HG02852 (cell line): ENCODE data around the gene APIP.

Experiments used
- ATAC-seq: cut with Tn5 transposase; IDR thresholded peaks from one replicate; pipeline ENCODE4 v1.9.1; 2021; ENCODE audit warnings: mild to moderate bottlenecking, moderate library complexity; ENCODE audit not compliant: unreplicated experiment

The APIP gene

DNA sequence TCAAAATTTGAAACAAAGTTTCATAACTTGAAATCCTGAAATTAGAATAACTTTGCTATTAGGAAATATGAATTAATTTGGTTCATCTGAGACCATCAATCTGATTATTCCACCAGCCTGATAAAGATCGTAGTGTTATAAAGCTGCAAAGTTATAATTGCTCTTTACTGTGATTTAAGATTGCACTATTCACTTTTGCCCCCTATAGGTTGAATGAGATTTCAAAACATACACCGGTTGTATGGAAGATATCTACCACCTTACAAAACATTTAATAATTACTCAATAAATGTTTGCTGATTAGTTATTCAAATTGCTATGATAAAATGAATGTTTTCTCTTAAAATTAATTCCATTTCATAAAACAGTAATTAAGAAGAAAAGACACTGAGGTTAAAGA is 26.1 kb downstream of the APIP start:
- ATAC-seq: no peak

- ATAC-seq: no peak
These were observed 28.9 kb downstream of the APIP start for GRCh38 chr11:34887260-34887659.

DNA sequence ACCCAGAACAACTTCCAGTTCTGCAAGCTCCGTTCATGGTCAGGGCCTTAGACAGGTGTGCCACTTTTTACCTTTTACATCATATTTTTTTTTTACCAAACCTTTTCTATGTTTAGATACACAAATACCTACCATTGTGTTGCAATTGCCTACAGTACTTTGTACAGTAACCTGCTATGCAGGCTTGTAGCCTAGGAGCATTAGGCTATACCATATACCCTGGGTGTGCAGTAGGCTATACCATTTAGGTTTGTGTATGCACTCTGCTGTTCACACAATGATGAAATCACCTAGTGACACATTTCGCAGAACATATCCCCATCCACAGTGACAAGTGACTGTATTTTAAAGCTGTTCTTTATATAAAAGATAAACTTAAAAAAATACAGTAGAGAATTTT is 29.6 kb downstream of the APIP start:
- ATAC-seq: no peak

DNA sequence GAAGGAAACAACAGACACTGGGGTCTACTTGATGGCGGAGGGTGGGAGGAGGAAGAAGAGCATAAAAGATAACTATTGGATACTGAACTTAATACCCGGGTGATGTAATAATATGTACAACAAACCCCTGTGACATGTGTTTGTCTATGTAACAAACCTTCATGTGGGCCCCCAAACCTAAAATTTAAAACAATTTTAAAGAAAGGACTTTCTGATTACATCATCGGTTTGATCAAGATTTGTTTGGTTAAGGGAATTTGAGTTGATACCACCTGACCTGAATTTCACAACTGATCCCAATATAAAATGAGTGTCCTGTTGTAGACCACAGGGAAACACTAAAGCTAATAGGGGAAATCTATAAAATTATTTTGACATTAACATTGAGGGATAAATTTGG is 34.3 kb downstream of the APIP start:
- no peak for ATAC-seq

GRCh38 chr11:34877375-34877975 is 38.7 kb downstream of the APIP start:
- ATAC-seq: no peak

GRCh38 chr11:34874202-34874601 is 42.0 kb downstream of the APIP start:
- ATAC-seq: no peak

GRCh38 chr11:34870548-34871196 is 45.5 kb downstream of the APIP start:
- no peak for ATAC-seq

DNA sequence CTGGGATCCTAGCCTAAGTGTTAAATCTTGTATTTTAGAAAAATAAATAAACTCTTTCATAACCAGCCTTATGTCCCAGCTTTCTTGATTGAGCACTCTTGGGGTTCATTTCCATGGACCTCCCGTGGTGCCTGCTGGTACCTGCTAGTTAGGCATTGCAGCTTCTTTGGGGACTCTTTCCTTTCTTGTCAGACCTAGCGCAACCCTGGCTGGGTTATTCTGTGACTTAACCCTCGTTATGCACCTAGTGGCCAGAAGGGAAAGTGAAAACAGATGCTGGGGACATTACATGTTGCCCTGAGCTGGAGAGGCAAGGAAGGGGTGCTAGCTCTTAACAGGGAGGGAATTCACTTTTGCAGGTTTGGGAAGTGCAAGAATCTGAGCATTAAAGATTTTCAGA is 46.8 kb downstream of the APIP start:
- no peak for ATAC-seq

DNA sequence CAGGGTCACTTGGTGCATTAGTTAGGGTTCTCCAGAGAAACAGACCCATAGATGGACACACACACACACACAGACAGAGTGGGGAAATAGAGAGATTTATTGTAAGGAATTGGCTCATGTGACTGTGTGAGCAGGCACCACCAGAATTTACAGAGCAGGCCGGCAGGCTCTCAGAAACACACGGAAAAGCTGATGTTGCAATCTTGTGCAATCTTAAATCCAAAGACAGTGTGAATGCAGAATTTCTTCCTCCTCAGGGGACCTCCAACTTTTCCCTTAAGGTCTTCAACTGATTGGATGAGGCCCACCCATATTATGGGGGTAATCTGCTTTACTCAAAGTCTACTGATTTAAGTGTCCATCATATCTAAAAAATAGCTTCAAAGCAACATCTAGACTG is 49.8 kb downstream of the APIP start:
- ATAC-seq: no peak

DNA sequence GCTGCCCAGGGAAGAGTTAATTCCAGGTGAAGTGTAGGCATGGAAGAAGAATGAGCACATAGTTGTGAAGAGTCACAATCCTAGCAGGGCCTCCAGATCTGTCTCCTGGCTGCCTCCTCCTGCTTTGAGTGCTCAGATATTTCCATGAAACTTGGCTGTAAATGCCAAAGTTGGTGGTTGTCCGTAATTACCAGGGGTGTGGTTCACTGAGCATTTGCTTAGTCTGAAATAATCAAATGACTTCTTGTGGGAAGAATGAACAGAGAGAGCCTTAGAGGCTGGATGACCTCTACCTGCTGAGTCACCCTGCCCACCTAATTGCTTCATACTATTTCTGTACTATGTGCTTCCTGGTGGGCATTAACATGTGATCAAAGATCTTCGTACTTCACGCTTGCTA is 50.9 kb downstream of the APIP start:
- no peak for ATAC-seq

DNA sequence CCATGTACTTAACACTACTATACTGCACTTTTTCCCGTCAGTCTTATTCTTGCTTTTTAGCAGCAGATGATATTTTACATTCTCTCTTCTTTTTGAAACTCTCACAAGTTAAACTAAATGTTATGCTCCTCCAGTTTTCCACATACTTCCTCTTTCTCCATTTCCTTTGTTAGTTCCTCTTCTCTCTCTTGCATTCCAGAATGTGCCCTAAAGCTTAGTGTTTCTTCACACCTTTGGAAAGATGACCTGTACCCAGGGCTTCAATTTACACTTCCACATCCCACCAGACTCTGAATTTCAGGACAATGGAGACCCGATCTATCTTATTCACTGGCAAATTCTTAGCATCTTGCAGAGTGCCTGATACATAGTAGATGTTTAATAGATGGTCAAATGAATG is 51.8 kb downstream of the APIP start:
- ATAC-seq: no peak

- ATAC-seq: no peak
These were observed 53.1 kb downstream of the APIP start for GRCh38 chr11:34863048-34863447.

GRCh38 chr11:34860518-34860917 is 55.7 kb downstream of the APIP start:
- ATAC-seq: no peak

DNA sequence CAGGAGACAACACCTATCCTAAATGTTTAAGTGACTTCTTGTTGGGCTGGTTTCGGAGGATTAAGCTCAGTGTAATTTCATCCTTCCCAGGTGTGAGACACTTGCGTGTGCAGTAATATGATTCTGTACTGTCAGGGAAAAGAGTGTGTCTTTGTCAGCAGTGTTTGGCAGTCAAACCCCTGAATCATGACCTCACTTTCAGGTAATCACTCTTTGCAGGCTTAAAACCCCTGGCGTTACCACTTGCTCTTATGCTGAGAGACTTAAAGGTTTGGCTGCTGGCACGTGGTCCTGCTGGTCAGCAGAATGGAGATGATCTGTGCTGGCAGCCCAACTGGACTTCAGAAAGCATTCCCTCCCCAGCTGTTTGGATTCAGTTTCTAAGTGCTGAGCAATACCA is 56.1 kb downstream of the APIP start:
- no peak for ATAC-seq

DNA sequence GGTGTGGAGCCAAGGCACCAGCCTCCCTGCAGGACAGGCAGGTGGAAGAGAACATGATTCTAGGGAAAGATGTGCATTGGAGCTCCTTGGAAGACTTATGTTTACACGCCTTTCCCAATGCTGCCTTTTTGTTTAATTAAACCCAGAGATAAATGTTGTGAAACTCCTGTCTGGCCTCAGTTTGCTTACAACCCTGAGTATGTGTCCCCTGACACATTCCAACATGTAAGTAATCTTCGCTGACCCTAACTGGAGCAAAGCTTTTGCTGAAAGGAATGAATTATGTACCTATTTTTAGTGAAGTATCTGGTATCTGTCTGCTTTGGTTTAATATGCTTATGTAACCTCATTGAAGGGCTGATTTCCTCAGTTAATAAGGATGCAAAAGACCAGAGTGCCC is 56.7 kb downstream of the APIP start:
- no peak for ATAC-seq

GRCh38 chr11:34857463-34857862 is 58.7 kb downstream of the APIP start:
- ATAC-seq: no peak

GRCh38 chr11:34856251-34856650 is 59.9 kb downstream of the APIP start:
- no peak for ATAC-seq

DNA sequence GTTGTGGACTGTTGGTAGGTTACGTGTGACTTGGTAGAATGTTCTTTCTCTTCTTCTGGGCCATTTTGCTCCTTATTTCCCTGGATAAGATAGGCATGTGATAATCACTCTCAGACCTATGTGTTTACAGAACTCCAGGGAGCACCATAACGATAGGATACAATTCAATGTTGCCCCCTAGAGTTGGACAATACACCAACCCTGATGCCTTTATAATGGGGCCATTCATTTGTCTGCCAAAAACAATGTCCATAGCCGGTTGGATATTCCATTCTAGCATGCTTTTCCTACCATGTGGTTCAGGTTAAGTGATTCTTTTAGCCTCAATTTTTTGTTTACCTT is 60.5 kb downstream of the APIP start:
- no peak for ATAC-seq

DNA sequence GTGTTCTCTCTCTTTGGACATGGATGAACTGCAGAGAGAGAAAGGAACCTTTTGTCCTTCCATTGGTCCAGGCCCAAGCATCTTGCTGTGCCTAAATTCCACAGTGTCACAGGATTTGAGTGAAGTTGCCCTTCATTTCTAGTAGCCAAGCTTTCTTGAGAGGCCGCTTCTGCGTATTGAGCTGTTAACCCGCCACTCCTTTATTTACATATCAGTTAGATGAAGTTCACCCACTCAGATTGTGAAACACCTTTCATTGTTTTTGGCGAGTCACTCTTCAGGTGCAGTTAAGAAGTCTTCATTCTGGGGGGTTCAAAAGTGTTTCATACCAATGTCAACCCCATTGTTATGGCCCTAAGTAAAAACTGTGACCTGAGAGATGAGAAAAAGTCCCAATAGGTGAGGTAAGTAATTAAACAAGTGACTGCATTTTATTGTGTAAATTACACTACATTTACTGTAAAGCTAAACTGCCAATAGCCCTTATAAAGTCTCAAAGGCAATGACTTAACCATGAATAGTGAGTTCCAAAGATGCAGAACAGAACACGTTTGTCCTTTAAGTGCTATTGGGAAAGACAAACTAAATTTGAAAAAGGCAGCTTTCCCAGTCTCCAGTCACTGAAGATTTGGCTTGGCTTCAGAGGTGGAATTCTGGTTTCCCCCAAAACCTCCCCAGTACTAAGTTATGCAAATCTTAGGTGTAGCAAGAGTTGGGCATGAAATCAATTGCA is 61.0 kb downstream of the APIP start:
- ATAC-seq: no peak

DNA sequence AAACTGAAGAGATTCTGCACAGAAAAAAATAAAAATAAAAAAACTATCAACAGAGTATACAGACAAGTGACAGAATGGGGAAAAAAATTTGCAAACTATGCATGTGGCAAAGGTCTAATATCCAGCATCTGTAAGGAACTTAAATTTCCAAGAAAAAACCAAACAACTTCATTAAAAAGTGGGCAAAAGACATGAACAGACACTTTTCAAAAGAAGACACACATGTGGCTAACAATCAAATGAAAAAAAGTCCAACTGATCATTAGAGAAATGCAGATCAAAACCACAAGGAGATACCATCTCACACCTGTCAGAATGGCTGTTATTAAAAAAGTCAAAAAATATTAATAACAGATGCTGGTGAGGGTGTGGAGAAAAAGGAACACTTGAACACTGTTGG is 64.3 kb downstream of the APIP start:
- no peak for ATAC-seq

DNA sequence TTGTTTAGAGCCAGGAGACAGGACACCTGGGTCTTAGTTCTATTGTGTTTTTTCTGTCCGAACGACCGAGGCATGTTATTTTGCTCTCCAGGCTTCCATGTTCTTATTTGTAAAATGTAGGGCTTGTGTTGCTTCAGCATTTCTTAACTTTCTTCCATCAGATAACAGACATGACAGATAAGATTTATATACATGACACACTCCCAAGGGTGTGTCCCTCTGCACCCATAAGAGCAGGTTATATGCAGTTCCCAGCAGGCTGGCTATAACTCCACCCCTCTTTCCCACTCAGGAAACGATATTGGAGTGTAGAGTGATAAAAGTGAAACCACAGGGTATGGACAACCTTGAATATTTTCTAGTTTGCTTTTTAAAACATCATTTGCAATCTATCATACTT is 65.8 kb downstream of the APIP start:
- ATAC-seq: no peak

DNA sequence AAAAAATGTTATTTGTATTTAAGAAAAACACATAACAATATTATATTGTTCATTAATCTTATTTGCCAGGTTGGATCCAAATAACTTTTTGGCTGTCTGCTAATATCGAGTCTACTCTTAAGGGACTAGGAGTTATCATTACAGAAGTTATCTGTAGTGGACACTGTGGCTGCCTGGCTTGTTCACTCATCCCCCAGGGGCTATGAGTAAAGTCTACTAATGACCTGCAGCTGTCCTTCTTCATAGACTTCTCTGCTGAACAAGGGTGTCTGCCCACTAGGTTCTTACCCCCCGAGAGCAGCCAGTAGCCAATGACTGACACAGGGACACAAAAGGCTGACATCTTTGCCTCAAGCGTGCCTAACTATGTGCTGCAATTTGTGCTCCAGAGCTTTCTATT is 69.7 kb downstream of the APIP start:
- ATAC-seq: no peak
